SK-N-SH treated with all-trans-retinoic acid at 6 μM for 48 hours (cell line): ENCODE results near the gene LAMA5.
A peak's percentile ranks its signal among the peaks of the same experiment; 100 is the strongest.

Experiments used
- ARNTL ChIP-seq: fragments of 450-650 bp; formaldehyde crosslinking; IDR thresholded peaks from 2 replicates; pipeline ENCODE4 v1.5.0; 2020; ENCODE audit warnings: low read depth, mild to moderate bottlenecking, moderate library complexity, borderline replicate concordance
- BACH2 ChIP-seq: fragments of 250-450 bp; sonication (Bioruptor Pico); IDR thresholded peaks from 2 replicates; pipeline ENCODE4 v1.9.0; 2021; ENCODE audit warnings: mild to moderate bottlenecking, borderline replicate concordance
- CSDC2 ChIP-seq: fragments of 250-450 bp; sonication (Bioruptor Pico); IDR thresholded peaks from 2 replicates; pipeline ENCODE4 v1.5.0; 2020; ENCODE audit warnings: mild to moderate bottlenecking, moderate library complexity
- ZC3H10 ChIP-seq: fragments of 250-450 bp; sonication (Bioruptor Pico); IDR thresholded peaks from 2 replicates; pipeline ENCODE4 v1.5.1; 2021; ENCODE audit warnings: mild to moderate bottlenecking, moderate library complexity
- ZFP30 ChIP-seq: fragments of 450-650 bp; formaldehyde crosslinking; IDR thresholded peaks from 2 replicates; pipeline ENCODE4 v1.5.0; 2022; ENCODE audit warnings: mild to moderate bottlenecking, moderate library complexity
- ZNF565 ChIP-seq: fragments of 450-650 bp; formaldehyde crosslinking; conservative IDR thresholded peaks from 2 replicates; pipeline ENCODE4 v1.5.0; 2020; ENCODE audit warnings: low read depth, mild to moderate bottlenecking, moderate library complexity
- ZNF70 ChIP-seq: fragments of 450-650 bp; formaldehyde crosslinking; IDR thresholded peaks from 2 replicates; pipeline ENCODE4 v1.5.0; 2020; ENCODE audit warnings: mild to moderate bottlenecking, moderate library complexity
- ZNF8 ChIP-seq: fragments of 450-650 bp; formaldehyde crosslinking; IDR thresholded peaks from 2 replicates; pipeline ENCODE4 v1.5.0; 2020; ENCODE audit warnings: mild to moderate bottlenecking, moderate library complexity
- TF ChIP-seq, protein P1 (sequence below): fragments of 250-450 bp; sonication (Bioruptor Pico); IDR thresholded peaks from 2 replicates; pipeline ENCODE4 v1.8.0; 2020; ENCODE audit warnings: mild to moderate bottlenecking, moderate library complexity, borderline replicate concordance
- TF ChIP-seq, protein P2 (sequence below): fragments of 250-450 bp; sonication (Bioruptor Pico); IDR thresholded peaks from 2 replicates; pipeline ENCODE4 v1.5.1; 2021; ENCODE audit warnings: mild to moderate bottlenecking, moderate library complexity
- TF ChIP-seq, protein P3 (sequence below): fragments of 250-450 bp; sonication (Bioruptor Pico); IDR thresholded peaks from 2 replicates; pipeline ENCODE4 v1.5.0; 2020; ENCODE audit warnings: mild to moderate bottlenecking, moderate library complexity
- TF ChIP-seq, protein P4 (sequence below): fragments of 250-450 bp; sonication (Bioruptor Pico); IDR thresholded peaks from 2 replicates; pipeline ENCODE4 v1.5.1; 2020; ENCODE audit warnings: low read depth, mild to moderate bottlenecking, moderate library complexity
- TF ChIP-seq, protein P5 (sequence below): fragments of 250-450 bp; sonication (Bioruptor Pico); IDR thresholded peaks from 2 replicates; pipeline ENCODE4 v1.8.0; 2021; ENCODE audit warnings: low read depth, mild to moderate bottlenecking, moderate library complexity, borderline replicate concordance

DNA sequence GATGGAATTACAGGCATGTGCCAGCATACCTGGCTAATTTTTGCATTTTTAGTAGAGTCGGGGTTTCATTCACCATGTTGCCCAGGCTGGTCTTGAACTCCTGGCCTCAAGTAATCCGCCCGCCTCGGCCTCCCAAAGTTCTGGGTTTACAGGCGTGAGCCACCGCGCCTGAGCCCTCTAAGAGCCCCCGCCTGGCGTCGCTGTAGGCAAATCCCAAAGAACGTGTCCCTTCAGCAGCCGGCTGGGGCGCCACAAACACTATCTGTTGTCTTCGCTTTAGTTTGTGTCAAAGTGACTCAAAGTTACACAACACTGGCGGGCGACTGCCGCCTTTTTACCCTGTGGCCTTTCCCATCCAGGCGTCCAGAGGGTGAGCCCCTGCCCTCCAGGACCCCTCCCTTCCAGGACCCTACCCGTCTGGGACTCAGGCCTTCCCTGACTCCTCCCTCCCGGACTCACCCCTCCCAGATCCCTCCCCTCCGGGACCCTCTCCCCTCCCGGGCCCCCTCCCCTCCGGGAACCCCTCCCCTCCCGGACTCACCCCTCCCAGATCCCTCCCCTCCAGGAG lies 65.3 kb downstream of the LAMA5 start:
- no peak for TF ChIP-seq ZNF565 (CRISPR knock-in tag)
- TF ChIP-seq, protein P1, sequence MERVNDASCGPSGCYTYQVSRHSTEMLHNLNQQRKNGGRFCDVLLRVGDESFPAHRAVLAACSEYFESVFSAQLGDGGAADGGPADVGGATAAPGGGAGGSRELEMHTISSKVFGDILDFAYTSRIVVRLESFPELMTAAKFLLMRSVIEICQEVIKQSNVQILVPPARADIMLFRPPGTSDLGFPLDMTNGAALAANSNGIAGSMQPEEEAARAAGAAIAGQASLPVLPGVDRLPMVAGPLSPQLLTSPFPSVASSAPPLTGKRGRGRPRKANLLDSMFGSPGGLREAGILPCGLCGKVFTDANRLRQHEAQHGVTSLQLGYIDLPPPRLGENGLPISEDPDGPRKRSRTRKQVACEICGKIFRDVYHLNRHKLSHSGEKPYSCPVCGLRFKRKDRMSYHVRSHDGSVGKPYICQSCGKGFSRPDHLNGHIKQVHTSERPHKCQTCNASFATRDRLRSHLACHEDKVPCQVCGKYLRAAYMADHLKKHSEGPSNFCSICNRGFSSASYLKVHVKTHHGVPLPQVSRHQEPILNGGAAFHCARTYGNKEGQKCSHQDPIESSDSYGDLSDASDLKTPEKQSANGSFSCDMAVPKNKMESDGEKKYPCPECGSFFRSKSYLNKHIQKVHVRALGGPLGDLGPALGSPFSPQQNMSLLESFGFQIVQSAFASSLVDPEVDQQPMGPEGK (CRISPR knock-in tag), result no peak
- no peak for TF ChIP-seq ZNF8
- TF ChIP-seq, protein P2, sequence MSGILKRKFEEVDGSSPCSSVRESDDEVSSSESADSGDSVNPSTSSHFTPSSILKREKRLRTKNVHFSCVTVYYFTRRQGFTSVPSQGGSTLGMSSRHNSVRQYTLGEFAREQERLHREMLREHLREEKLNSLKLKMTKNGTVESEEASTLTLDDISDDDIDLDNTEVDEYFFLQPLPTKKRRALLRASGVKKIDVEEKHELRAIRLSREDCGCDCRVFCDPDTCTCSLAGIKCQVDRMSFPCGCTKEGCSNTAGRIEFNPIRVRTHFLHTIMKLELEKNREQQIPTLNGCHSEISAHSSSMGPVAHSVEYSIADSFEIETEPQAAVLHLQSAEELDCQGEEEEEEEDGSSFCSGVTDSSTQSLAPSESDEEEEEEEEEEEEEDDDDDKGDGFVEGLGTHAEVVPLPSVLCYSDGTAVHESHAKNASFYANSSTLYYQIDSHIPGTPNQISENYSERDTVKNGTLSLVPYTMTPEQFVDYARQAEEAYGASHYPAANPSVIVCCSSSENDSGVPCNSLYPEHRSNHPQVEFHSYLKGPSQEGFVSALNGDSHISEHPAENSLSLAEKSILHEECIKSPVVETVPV (CRISPR knock-in tag), result no peak
- TF ChIP-seq, protein P3, sequence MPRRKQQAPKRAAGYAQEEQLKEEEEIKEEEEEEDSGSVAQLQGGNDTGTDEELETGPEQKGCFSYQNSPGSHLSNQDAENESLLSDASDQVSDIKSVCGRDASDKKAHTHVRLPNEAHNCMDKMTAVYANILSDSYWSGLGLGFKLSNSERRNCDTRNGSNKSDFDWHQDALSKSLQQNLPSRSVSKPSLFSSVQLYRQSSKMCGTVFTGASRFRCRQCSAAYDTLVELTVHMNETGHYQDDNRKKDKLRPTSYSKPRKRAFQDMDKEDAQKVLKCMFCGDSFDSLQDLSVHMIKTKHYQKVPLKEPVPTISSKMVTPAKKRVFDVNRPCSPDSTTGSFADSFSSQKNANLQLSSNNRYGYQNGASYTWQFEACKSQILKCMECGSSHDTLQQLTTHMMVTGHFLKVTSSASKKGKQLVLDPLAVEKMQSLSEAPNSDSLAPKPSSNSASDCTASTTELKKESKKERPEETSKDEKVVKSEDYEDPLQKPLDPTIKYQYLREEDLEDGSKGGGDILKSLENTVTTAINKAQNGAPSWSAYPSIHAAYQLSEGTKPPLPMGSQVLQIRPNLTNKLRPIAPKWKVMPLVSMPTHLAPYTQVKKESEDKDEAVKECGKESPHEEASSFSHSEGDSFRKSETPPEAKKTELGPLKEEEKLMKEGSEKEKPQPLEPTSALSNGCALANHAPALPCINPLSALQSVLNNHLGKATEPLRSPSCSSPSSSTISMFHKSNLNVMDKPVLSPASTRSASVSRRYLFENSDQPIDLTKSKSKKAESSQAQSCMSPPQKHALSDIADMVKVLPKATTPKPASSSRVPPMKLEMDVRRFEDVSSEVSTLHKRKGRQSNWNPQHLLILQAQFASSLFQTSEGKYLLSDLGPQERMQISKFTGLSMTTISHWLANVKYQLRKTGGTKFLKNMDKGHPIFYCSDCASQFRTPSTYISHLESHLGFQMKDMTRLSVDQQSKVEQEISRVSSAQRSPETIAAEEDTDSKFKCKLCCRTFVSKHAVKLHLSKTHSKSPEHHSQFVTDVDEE (CRISPR knock-in tag), result peak; percentile 37; the same call in 1 of the 2 replicates
- TF ChIP-seq CSDC2 (CRISPR knock-in tag), result no peak
- no peak for TF ChIP-seq ZNF70 (CRISPR knock-in tag)
- TF ChIP-seq, protein P4, sequence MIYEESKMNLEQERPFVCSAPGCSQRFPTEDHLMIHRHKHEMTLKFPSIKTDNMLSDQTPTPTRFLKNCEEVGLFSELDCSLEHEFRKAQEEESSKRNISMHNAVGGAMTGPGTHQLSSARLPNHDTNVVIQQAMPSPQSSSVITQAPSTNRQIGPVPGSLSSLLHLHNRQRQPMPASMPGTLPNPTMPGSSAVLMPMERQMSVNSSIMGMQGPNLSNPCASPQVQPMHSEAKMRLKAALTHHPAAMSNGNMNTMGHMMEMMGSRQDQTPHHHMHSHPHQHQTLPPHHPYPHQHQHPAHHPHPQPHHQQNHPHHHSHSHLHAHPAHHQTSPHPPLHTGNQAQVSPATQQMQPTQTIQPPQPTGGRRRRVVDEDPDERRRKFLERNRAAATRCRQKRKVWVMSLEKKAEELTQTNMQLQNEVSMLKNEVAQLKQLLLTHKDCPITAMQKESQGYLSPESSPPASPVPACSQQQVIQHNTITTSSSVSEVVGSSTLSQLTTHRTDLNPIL (CRISPR knock-in tag), result no peak
- TF ChIP-seq ARNTL, result no peak
- no peak for TF ChIP-seq ZFP30 (CRISPR knock-in tag)
- TF ChIP-seq BACH2, result no peak
- TF ChIP-seq ZC3H10, result no peak
- TF ChIP-seq, protein P5, sequence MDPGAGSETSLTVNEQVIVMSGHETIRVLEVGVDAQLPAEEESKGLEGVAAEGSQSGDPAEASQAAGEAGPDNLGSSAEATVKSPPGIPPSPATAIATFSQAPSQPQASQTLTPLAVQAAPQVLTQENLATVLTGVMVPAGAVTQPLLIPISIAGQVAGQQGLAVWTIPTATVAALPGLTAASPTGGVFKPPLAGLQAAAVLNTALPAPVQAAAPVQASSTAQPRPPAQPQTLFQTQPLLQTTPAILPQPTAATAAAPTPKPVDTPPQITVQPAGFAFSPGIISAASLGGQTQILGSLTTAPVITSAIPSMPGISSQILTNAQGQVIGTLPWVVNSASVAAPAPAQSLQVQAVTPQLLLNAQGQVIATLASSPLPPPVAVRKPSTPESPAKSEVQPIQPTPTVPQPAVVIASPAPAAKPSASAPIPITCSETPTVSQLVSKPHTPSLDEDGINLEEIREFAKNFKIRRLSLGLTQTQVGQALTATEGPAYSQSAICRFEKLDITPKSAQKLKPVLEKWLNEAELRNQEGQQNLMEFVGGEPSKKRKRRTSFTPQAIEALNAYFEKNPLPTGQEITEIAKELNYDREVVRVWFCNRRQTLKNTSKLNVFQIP (CRISPR knock-in tag), result no peak
